Type B pancreatic cell (in vitro differentiated cells): ENCODE measurements around the gene TPRA1. TPM values are rescaled to one million over a fixed set of nuclear protein-coding genes. Genes with fewer than 3 reads are reported as not detected.

Experiments used
- DNase-seq: peaks from one replicate; pipeline ENCODE4 v3.0.0; 2021; ENCODE audit warnings: mixed read lengths; ENCODE audit not compliant: unreplicated experiment; ENCODE audit errors: extremely low spot score
- H3K27ac Mint-ChIP-seq: 2 replicates; pipeline ENCODE4 v1.8.0; 2021; ENCODE audit warnings: mild to moderate bottlenecking, mixed read lengths
- H3K27me3 Mint-ChIP-seq: 2 replicates; pipeline ENCODE4 v1.8.0; 2021; ENCODE audit warnings: mixed read lengths
- H3K36me3 Mint-ChIP-seq: 2 replicates; pipeline ENCODE4 v1.8.0; 2021; ENCODE audit warnings: mixed read lengths
- H3K4me1 Mint-ChIP-seq: one replicate; pipeline ENCODE4 v1.8.0; 2021; ENCODE audit warnings: mixed read lengths; ENCODE audit not compliant: unreplicated experiment
- H3K4me3 Mint-ChIP-seq: 2 replicates; pipeline ENCODE4 v1.8.0; 2021; ENCODE audit warnings: mild to moderate bottlenecking, mixed read lengths
- H3K9me3 Mint-ChIP-seq: 2 replicates; pipeline ENCODE4 v1.8.0; 2021; ENCODE audit warnings: mixed read lengths
- total RNA-seq: library from RNA; stranded (reverse); gene quantifications from 2 replicates; pipeline ENCODE4 v1.2.1, GENCODE V29; 2021; ENCODE audit warnings: low replicate concordance
- TF ChIP-seq, protein P1 (sequence below): fragments of 200-600 bp; sonication (generic); conservative IDR thresholded peaks from 2 replicates; pipeline ENCODE4 v1.5.0; 2021; ENCODE audit warnings: antibody characterized with exemption, mild to moderate bottlenecking

Gene TPRA1
- total RNA-seq, 1 donor from 2014 or later, result 35.2 TPM

DNA sequence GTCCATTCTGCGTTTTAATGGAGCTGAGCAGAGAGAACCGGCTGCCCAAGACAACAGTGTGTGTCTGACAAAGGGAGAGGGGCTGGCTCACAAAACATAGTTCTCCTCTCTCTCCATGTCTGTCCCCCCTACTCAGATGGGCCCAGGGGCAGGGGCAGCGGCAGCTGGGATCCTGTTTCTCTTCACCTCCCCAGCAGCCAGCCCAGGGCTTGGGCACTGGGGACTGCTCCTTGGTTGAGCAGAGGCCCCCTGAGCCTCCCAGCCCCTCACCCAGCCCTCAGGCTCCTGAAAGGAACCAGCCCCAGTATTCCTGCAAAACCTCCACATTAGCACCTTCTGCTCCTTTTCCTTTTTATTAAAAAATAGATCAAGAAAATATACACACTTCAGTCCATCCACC lies 17.8 kb downstream of the TPRA1 start:
- Mint-ChIP-seq H3K4me1 (peaks cover 7% of the 10 kb centered on the region), H3K27me3 (no peaks in the 10 kb centered on the region), H3K27ac (no peak overlapping the region), H3K9me3 (no peaks in the 10 kb centered on the region), H3K4me3 (no peak overlapping the region), H3K36me3 (peaks cover 14% of the 10 kb centered on the region)
- DNase-seq, result no peak
- TF ChIP-seq, protein P1, sequence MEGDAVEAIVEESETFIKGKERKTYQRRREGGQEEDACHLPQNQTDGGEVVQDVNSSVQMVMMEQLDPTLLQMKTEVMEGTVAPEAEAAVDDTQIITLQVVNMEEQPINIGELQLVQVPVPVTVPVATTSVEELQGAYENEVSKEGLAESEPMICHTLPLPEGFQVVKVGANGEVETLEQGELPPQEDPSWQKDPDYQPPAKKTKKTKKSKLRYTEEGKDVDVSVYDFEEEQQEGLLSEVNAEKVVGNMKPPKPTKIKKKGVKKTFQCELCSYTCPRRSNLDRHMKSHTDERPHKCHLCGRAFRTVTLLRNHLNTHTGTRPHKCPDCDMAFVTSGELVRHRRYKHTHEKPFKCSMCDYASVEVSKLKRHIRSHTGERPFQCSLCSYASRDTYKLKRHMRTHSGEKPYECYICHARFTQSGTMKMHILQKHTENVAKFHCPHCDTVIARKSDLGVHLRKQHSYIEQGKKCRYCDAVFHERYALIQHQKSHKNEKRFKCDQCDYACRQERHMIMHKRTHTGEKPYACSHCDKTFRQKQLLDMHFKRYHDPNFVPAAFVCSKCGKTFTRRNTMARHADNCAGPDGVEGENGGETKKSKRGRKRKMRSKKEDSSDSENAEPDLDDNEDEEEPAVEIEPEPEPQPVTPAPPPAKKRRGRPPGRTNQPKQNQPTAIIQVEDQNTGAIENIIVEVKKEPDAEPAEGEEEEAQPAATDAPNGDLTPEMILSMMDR, result no peak

DNA sequence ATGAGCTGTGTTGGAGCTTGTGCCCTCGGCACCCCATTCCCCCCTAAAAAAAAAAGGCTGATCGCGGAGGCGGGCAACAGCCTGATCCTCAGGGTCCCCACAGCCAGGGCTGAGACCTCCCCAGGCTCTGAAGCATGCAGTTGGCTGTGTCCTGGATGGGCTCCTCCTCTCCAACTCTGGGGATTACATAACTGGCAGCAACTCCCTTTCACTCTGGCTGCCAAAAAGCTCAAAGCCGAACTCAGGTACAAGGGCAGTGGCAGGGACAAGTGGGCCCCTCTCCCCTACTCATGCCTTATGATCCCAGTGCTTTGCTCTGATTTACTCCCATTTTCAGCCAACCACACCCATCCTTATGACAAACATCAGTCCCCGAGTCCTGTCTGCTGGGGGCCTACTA lies 18.3 kb downstream of the TPRA1 start:
- peaks cover 14% of the 10 kb centered on the region for H3K36me3 Mint-ChIP-seq
- TF ChIP-seq, protein P1, result no peak
- H3K27ac Mint-ChIP-seq, result no peak overlapping the region

DNA sequence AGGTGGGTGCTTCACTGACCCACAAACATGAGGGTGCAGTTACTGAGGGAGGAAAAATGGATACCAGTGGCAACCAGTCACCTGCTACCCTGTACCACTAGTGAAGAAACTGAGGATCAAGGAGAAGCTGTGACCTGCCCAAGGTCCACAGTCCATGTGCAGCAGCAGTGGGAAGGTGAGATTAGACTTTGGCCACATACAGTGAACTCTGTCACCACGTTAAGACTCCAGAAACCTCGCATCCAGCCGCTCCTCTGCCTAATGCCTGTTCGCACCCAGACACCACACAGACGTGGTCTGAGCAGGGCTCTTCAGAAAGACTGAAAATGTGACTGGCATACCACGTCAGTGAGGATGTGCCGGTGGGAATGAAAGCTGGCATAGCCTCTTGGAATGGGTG lies 20.0 kb downstream of the TPRA1 start:
- peaks cover 14% of the 10 kb centered on the region for H3K36me3 Mint-ChIP-seq
- no peaks in the 10 kb centered on the region for H3K9me3 Mint-ChIP-seq
- H3K4me3 Mint-ChIP-seq, result no peak overlapping the region
- TF ChIP-seq, protein P1, result no peak
- H3K27ac Mint-ChIP-seq, result no peak overlapping the region
- peaks cover 3% of the 10 kb centered on the region for H3K27me3 Mint-ChIP-seq
- peaks cover 7% of the 10 kb centered on the region for H3K4me1 Mint-ChIP-seq
- no peak for DNase-seq

More for the DNA sequence above, 18.3 kb downstream of the TPRA1 start:
- DNase-seq, result no peak
- H3K9me3 Mint-ChIP-seq, result no peaks in the 10 kb centered on the region
- H3K27me3 Mint-ChIP-seq, result no peaks in the 10 kb centered on the region
- H3K4me3 Mint-ChIP-seq, result no peak overlapping the region
- H3K4me1 Mint-ChIP-seq, result peaks cover 7% of the 10 kb centered on the region

DNA sequence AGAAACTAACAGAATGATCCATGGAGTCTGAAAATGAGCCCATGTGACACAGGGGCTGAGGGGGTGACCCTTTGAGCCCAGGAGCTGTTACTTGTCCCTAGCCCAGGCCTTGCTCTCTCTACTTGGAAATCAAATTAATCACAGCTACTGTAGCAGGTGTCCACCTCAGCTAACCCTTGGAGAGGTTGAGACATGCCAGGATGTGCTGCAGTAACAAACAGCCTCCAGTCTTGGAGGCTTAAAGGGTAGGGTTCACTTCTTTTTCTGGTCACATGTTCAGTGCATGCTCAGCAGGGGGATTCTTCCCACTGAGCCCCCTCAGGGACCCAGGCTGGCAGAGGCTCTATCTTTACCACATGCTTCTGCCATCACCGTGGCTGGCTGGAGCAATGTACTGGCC lies 21.4 kb downstream of the TPRA1 start:
- TF ChIP-seq, protein P1, result no peak
- no peaks in the 10 kb centered on the region for H3K9me3 Mint-ChIP-seq
- peaks cover 16% of the 10 kb centered on the region for H3K27me3 Mint-ChIP-seq
- no peak overlapping the region for H3K4me3 Mint-ChIP-seq
- no peaks in the 10 kb centered on the region for H3K4me1 Mint-ChIP-seq
- no peak for DNase-seq
- H3K36me3 Mint-ChIP-seq, result peaks cover 8% of the 10 kb centered on the region
- H3K27ac Mint-ChIP-seq, result no peak overlapping the region

DNA sequence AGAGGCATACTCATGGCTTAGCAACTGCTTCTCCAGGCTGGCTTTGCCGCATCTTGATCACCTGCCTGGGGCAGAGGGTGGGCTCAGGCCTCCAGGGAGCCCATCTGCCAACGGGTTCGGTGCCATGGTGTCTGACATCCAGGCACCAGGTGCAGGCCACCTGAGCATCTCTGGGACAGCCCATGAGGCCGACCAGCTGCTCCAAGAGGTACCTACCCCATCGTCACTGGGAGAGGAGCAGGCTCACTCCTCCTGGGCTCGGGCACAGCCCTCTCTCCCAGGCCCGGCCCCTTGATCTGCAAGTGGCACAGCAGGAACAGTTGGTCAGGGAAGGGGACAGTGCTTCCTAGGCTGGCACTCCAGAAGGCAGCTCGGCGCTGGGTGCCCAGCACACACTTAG lies 21.9 kb downstream of the TPRA1 start:
- H3K36me3 Mint-ChIP-seq, result peaks cover 8% of the 10 kb centered on the region
- no peak for DNase-seq
- H3K4me3 Mint-ChIP-seq, result no peak overlapping the region
- no peaks in the 10 kb centered on the region for H3K4me1 Mint-ChIP-seq
- TF ChIP-seq, protein P1, result no peak
- H3K9me3 Mint-ChIP-seq, result no peaks in the 10 kb centered on the region
- H3K27me3 Mint-ChIP-seq, result peaks cover 19% of the 10 kb centered on the region
- H3K27ac Mint-ChIP-seq, result no peak overlapping the region

DNA sequence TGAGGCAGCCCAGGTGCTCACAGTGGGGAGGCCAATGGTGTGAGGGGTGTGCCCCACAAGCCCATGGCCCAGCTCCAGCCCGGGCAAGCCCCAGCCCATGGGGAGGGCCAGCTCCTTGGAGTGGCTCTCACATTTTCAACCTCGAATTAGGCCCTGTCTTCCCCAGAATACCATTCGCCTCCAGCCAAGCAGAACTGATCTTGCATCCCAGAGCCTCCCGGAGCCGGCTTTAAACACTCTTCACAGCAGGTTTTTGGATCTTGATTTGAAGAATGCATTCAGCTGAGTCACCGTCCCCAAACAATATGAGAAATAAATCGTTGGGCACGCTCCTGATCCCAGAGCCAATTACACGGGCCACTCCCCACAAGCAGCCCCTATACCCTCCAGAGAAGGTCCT lies 23.7 kb downstream of the TPRA1 start:
- no peaks in the 10 kb centered on the region for H3K4me1 Mint-ChIP-seq
- TF ChIP-seq, protein P1, result no peak
- H3K36me3 Mint-ChIP-seq, result peaks cover 8% of the 10 kb centered on the region
- no peaks in the 10 kb centered on the region for H3K9me3 Mint-ChIP-seq
- no peak for DNase-seq
- no peak overlapping the region for H3K4me3 Mint-ChIP-seq
- no peak overlapping the region for H3K27ac Mint-ChIP-seq
- H3K27me3 Mint-ChIP-seq, result peaks cover 23% of the 10 kb centered on the region
